CD4-positive, alpha-beta T cell treated with Interleukin-6 at 100 ng/mL for 8 hours (primary cell): ENCODE results near the gene PRKCA.
"Not testable (repeated sequence)": the region's sequence is repeated elsewhere in the genome, so short reads cannot be mapped to it uniquely, and the experiment has no call there.

Experiments
- DNase-seq: peaks from one replicate; pipeline ENCODE4 v3.0.0-alpha.2; 2020; ENCODE audit warnings: mixed read lengths, low spot score

Gene PRKCA

DNA sequence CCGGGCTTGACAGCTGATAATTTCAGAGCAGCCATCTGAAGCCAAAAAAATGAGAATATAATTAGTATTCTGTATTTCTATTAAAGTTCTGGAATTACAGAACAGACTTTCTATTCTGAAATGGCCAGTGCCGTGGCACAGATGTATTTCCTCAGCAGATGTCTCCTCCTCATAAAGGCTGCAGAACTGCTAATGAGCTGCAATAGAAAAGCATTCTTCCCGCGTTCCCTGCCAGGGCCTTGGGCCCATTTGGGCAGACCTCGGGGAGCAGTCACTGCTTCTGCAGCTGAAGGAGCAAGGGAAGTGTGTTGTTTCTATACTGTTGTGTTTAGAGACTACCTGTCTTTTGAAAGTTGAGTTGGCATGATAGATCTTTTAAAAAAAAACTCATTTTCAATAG, 379.9 kb downstream of the PRKCA start:
- no peak for DNase-seq

DNA sequence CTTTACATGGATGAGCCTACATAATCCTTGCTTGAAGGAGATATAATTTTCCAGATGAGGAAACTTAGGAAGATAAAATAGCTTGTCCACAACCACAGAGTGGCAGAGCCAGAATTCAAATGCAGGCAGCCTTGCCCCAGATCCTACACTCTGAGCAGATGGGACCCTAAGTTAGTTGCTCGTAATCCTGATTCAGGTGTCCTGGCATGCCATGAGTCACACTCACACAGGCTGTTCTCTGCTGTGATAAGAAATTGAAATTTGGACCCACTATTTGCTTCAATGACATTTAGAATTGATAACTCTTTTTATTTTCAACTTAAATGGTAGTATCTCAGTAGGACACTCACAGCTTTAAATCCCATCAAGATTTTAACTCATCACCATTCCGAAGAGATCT, 381.8 kb downstream of the PRKCA start:
- no peak for DNase-seq

DNA sequence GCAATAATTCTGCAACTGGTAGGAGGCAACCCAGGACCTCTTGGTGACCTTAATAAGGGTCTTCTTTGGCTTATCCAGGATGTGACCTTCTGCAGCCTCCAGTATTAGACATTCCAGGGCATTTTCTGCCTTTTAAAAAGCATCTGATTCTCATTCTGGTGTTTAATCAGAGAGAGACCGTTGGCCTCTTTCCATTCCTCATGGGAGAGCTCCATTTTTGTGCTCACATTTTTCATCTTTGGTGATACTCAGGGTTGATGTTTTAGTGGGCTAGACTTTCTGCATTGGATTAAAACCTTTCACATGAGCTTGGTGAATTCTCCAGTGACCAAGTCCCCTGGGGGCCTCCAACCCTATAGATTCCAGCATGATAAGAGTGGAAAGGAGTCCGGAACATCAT, 382.3 kb downstream of the PRKCA start:
- no peak for DNase-seq

DNA sequence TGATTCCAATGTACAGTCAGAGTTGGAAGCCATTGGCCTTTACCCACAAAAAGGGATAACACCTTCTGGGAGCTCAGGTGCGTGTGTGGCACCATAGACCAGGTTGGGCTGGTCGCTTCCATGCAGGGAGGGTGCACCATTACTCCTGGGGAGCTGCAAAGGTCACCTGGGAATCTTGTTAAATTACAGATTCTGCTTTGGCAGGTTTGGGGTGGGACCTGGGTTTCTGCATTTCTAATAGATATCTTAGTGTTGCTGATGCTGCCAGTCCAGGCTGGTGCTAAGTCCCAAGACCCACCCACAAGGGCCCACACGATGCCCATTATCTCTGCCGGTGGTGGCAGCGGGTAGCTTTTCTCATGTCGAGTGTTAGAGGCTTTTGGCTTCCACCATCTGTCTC, 384.2 kb downstream of the PRKCA start:
- DNase-seq: no peak

DNA sequence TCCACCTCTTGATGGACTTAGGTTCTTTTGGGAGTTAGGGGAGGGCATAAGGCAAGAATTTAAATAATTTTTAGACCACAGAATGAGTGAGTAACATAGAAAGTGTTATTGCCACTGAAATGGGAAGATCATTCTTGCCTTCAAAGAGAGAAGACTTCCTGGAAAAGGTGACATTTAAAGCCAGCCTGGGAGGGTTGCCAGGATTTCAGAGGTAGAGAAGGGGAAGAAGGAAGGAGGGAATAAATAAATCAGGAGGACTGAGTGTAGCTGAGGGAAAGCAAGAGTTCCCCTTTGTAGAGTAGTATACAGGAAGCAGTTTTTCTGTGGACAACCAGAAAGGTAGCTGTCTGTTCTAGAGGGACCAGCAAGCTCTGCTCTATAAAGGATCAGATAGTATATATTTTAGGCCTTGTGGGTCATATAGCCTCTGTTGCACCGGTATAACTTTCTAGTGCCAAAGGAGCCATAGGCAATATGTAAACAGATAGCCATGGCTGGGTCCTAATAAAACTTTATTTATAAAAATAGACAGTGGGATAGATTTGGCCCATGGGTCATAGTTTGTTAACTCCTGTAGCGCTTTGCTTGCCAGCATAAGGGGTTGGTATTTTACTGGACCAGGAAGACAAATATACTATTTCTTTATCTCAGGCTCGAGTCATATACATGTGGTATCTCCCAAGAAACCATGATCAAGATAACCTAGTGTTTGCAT, 385.3 kb downstream of the PRKCA start:
- no peak for DNase-seq

DNA sequence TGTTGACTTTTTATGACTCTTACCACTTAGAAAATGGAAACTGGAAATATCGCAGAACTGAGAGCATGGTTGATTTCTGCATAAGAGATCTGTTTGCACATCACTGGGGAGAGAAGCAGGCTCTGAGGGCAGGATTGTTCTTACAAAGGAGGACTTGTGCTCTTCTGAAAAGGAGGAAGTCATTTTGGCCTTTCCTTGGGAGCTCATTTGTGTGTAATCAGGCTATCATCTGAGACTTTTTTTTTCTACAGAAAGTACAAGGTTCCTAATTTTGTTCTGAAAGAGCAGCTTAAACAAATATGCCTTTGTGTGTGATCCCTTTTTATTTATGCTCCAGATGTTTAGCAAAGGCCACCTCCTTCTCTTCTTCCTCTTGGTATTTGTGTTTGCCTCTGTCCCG, 386.8 kb downstream of the PRKCA start:
- no peak for DNase-seq

DNA sequence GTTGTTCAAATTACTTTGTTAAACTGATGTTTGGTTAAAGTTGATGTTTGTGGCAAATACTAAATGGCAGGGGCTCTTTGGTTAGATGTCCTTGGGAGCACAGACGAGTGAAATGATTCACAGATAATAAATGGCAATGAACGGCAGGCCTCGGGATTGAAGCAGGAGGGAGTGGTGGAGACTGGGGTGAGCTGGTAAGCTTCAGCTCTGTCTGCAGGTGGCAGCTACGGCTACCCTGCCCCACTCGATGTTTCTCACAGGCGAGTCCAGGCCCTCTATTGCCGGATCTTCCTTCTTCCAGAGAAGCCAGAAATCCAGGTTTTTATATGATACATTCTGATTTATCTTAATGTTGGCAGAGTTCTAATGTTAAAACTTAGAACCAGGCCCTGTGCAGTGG, 387.8 kb downstream of the PRKCA start:
- DNase-seq: no peak

DNA sequence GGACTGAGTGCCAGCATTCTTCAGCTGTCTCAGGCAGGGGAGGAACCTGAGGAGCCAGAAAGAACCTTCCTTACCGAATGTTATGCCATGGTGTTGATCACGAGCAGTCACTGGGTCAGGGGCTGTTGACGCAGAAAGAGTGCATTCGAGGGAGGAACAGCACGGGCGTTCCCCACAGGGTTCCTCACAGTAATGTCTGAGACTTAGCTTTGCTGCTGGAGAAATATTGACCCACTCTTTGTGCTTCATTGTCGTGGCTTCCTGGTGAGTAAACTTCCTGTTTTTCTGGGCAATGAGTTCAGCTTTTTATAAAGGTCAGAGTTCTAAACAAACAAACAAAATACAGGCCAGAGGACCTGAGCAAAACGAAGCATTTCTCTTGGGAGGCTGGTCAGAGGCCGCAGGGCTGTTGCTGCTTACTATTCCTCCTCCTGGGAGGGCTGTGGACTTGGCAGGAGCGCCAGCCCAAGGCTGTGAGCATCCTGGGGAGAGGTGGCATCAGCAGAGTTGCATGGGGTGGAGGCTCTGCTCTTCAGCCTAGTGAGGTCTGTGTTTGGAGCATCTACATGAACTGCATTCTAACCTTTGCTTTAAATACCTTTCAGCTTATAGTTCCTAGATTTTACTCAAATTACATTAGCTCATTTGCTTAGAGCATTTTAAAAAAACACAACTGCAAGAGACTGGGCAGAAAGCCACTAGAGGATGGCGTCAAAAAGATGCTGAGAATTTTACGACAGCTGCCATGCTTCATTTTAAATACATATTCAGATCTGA, 389.4 kb downstream of the PRKCA start:
- DNase-seq: no peak

DNA sequence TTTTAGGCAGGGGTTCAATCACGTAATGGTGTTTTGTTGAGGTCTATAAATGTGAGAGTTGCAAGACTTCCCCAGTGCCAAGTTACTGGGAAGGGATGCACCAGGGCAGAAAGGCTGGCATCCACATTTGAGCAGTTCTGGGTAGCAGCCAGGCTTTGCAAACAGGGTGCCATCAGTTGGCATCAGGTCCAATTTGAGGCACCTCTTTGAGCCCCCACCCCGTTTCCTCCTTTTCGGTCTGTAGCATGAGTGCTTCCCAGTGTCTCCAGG, 389.9 kb downstream of the PRKCA start:
- no peak for DNase-seq

DNA sequence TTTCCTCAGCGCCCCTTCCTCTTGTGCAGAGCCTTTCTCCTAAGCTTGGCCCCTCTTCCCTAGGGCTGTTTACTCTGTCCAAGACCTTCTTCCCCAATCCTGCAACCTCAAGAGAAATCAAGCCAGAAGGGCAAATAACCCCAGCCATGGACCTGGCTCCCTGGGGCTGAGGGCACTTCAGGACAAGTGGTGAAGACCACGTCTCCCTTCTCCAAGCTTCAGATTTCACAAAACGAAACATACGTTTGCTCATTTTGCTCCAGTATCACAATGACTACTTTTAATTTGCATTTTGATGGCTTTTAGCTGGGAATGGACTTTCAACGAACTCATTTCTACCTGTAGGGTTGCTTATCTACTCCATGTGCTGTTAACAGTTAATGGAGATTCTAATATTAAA, 392.7 kb downstream of the PRKCA start:
- DNase-seq: no peak

DNA sequence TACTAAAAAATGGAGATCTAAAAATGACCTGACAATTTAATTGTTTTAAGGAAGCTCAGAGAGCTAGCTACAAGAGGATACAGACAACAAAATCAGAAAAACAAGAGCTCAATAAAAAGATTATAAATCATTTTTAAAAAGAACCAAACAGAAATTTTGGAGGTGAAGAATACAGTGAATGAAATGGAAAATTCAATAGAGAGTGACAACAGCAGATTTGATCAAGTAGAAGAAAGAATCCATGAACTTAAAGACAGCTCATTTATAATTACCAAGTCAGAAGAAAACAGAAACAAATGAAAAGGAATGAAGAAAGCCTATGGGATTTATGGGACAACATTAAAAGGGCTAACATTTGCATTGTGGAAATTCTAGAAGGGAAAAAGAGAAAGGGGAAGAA, 395.9 kb downstream of the PRKCA start:
- no peak for DNase-seq

DNA sequence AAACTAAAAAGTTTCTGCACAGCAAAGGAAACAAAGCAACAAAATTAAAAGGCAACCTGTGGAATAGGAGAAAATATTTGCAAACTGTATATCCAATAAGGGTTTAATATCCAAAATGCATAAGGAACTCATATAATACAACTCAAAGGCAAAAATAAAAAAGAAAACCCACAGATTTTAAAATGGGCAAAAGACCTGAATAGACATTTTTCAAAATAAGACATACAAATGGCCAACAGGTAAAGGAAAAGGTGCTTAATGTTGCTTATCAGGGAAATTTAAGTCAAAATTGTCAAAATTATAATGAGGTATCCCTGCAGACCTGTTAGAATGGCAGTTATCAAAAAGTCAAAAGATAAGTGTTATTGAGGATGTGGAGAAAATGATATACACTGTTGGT, 399.0 kb downstream of the PRKCA start:
- no peak for DNase-seq

DNA sequence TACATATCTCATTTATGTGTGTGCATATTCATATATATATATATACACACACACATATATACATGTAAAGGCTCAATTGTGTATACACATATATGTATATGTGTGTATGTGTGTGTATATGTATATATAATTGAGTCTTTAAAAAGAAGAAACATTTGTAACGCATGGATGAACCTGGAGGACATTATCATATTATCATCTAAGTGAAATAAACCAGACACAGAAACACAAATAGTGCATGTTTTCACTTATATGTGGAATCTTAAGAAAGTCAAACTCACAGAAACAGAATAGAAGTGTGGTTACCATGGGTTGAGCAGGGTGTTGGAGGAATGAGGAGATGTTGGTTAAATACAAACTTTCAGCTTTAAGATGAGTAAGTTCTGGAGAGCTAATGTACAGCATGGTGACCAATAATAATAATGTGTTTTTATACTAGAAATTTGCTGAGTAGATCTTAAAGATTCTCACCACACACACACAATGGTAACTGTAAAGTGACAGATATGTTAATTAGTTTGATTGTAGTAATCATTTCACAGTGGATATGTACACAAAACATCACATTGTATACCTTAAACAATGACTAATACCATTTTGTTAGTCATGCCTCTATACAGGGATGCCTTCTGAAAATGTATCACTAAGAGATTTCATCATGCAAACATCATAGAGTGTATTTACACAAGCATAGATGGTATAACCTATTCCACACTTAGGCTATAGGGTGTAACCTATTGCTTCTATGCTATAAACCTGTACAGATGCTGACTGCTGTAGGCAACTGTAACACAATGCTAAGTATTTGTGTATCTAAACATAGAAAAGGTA, 399.9 kb downstream of the PRKCA start:
- no peak for DNase-seq

DNA sequence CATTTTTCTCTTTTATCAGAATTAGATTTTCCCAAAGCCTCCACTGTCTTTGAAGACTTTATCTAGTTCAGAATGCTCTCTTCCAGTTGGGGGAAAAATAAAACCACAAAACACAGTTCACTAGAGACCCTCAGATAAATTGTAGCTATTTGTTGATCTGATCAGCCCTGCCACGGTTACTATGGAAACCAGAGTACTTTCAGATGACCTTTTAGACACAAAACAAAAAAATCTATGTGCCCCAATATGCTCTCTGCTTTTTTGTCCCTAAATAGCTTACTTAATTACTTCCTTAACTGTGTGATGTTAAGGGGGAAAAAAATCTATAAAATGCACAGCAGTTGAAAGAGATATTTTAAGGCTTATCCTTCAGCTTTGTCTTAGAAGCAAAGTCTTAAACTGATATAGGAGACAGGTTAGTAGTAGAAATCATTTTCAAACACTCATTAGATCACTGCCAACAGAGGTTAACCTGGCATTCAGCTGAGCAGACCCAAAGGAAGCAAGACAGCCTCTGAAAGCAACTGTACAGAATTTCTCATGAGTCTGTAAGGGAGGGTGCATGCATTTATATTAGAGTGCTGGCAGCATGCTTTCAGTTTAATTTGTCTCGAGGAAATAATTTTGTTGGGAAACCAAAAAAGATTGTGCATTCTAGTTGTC, 402.6 kb downstream of the PRKCA start:
- no peak for DNase-seq

DNA sequence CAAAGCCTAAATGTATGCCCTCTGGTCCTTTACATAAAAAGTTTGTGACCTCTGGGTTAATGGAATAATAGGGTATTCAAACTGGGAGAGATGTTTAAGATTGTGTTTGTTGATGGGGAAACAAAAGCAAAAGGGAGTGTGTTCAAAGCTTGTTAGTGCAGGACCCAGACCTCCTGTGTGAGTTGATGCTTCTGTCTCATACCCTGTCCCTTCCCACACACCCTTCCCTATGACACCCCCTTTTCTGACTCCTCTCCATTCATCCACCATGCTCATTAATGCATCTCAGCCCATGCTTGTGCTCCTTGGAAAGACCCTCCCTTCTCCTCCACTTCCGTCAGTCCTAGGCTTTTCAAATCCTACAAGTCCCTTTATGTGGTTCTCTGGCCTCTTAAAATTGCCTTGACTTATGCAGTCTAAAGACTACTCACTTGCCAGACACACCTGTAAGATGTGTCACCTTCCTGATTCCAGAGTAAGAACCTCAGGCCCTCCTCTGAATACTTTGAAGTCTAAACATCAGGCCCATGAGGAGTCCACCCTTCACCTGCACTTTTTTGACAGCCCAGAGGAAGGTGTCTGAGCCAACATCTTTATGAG, 404.5 kb downstream of the PRKCA start:
- DNase-seq: no peak

DNA sequence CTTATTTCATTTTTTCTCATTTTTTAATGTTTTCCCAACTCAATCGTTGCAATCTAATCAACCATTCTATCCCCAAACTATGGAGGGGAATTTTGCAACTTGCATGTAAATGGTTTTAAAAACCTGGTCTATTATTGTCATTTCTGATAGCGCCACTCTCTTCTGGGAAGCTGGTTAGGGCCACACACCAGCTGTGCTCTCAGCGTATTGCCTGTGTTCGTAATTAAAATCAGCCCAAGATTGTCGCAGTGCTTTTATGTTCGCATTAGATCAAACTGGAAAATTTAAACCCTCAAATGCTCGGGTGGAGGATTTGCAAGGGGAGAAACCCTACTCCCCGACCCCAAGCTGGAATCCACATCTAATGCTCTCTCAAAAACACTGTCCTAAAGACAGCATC, 409.0 kb downstream of the PRKCA start:
- DNase-seq: no peak

DNA sequence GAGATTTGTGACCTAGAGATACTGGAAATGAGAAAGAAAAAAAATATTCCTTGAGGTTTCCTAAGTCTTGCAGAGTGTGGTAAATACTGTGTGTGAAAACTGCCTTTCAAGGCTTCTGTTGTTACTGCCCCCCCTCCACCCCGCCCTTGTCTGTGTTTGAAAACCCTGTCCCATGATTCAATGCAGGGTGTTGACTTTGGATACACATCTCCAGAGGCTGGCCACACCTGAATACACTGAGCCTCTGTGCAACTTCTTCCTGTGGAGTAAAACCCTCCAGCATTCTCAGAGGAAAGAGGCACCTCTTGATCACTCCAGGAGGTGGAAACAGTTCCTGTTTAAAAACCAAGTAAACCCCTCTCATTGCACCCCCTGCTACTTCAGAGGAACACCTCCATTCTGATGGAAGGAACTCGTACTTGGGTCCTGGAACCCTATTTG, 409.5 kb downstream of the PRKCA start:
- no peak for DNase-seq

DNA sequence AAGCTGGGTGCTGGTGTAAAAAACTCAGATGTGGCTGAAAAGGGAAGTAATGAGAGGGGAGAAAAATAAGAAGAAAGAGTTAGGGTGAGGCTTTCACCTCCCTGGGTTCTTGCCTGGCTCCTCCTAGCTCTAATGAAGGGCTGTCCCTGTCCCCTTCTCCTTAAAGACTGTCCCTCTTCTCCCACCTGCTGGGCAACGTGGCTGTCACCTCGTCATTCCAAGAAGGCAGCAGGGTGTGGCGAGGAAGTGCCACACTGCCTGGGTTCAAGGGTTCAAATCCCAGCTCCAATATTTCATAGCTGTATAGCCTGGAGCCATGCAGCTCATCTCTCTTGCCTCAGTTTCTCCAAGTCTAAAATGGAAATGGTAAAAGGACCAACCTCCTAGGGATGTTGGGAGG, 410.0 kb downstream of the PRKCA start:
- DNase-seq: no peak

DNA sequence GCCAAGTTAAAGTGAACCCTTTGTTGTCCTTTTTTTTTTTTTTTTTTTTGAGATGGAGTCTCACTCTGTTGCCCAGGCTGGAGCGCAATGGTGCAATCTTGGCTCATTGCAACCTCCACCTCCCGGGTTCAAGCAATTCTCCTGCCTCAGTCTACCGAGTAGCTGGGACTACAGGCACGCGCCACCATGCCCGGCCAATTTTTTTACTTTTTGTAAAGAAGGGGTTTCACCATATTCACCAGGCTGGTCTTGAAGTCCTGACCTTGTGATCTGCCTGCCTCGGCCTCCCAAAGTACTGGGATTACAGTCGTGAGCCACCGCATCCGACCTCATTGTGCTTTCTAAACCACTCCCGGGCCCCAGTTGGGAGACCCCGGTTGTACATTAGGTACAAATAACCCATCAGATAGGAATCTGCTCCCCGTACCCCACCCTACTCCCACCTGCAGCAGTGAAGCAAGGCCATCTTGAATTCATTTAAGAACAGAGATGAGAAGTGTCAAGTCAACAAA, 410.7 kb downstream of the PRKCA start:
- DNase-seq: not testable (repeated sequence)

DNA sequence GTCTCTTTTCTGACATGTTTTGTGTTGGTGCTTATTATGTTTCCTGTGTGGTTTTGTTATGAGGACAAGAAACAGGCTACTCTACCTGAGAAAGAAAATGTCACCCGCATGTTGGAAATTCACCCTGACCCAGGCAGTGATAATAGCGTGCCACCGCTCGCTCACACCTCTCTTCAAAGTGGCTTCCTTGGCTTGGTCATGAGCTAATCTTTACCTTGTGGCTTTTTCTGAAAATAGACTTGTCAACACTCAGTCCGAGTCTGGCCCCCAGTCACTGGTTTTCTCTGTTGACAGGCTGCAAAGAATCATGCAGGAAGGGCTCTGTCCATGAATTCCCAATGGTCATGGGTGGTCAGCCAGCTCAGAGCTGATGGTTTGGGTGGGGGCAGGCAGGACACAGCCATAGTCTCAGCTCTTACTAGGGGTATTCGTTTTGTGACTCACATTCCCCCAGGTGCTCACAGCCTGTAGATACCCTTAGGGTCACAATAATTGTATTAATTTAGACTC, 411.2 kb downstream of the PRKCA start:
- no peak for DNase-seq
